Adrenal gland (tissue), 12 donors: ENCODE results near the gene IL17RD. TPM values are rescaled to one million over a fixed set of nuclear protein-coding genes. Genes with fewer than 3 reads are reported as not detected.

Experiments used
- DNase-seq, 7 donors: peaks; one replicate each; pipeline ENCODE4 v3.0.0-alpha.2; 2019 to 2020
- H3K27ac ChIP-seq, 5 donors: fragments of 200-600 bp; sonication (generic) in 4 of 5; 1 replicate in 3 of 5; 2 replicates in 2 of 5; pipeline versions ENCODE4 v1.5.1 to v1.8.0; 2016 to 2020; ENCODE audit warnings: mild to moderate bottlenecking in 1 of 5
- H3K27me3 ChIP-seq: fragments of 200-600 bp; 2 replicates; pipeline ENCODE4 v1.8.0; 2021
- H3K36me3 ChIP-seq, 2 donors: fragments of 200-600 bp; replicated peaks in 1 of 2; 1 replicate in 1 of 2; 2 replicates in 1 of 2; pipeline versions ENCODE4 v1.5.1 to v1.8.0; 2018 to 2022
- H3K4me1 ChIP-seq, 2 donors: fragments of 200-600 bp; replicated peaks in 1 of 2; 1 replicate in 1 of 2; 2 replicates in 1 of 2; pipeline versions ENCODE4 v1.5.1 to v1.8.0; 2018 to 2021
- H3K4me3 ChIP-seq, 4 donors: fragments of 200-600 bp; sonication (generic) in 3 of 4; one replicate each; pipeline ENCODE4 v1.5.1; 2016 to 2018
- H3K9me3 ChIP-seq, 3 donors: fragments of 200-600 bp; sonication (generic) in 1 of 3; replicated peaks in 1 of 3; 1 replicate in 2 of 3; 2 replicates in 1 of 3; pipeline versions ENCODE4 v1.5.1 to v1.8.0; 2016 to 2021
- POLR2A ChIP-seq, 2 donors: fragments of 450-650 bp; IDR thresholded peaks; one replicate each; pipeline ENCODE4 v1.6.1; 2017; ENCODE audit warnings: antibody characterized with exemption in 2 of 2, mild to moderate bottlenecking in 2 of 2, moderate library complexity in 1 of 2
- WGBS, 4 donors: extraction: QIAGEN DNeasy Blood & Tissue Kit in 2 of 4; methylation state at CpG; one replicate each; pipeline versions ENCODE4 v1.1.5 to v1.1.7; 2013 to 2017; 5-methylcytosine and 5-hydroxymethylcytosine counted together
- intact Hi-C, 2 donors: fragments of 100-400 bp; cut with DNase I; formaldehyde crosslinking; loops; one replicate each; pipeline versions ENCODE4 v1.14.1 to v1.15.0; 2022 to 2023
- polyA plus RNA-seq, 3 donors: library from polyadenylated mRNA; stranded (reverse); fragments of 200-250 nt in 2 of 3; fragments of 350-450 nt in 1 of 3; fragmentation: Illumina TruSeq in 1 of 3; extraction: RNeasy Lipid Tissue Mini Kit (QIAGEN cat#74804) in 1 of 3; gene quantifications; one replicate each; pipeline ENCODE4 v1.2.3, GENCODE V29; 2013 to 2014
- total RNA-seq, 9 donors: library from RNA; depleted of rRNA in 4 of 9; stranded (reverse); fragments of >200 nt in 4 of 9; fragments of 120-200 nt in 1 of 9; fragmentation: NEBNext Ultra II Directional in 1 of 9; extraction: Animal tissue kit (Norgen Biotek cat#: 25700) in 1 of 9; gene quantifications; one replicate each; pipeline versions ENCODE4 v1.1.0 to v1.2.4, GENCODE V29; 2013 to 2023
- TF ChIP-seq, protein P1 (sequence below), 6 experiments: fragments of 450-650 bp in 4 of 6; fragments of 200-600 bp in 2 of 6; sonication (generic) in 1 of 6; IDR thresholded peaks; 1 replicate in 5 of 6; 2 replicates in 1 of 6; pipeline versions ENCODE4 v1.5.1 to v1.8.0; 2016 to 2021; ENCODE audit warnings: antibody characterized with exemption in 6 of 6, mild to moderate bottlenecking in 2 of 6, moderate library complexity in 1 of 6
- donor health status: healthy with polysubstance abuse.
- donor health status: Bipolar disorder and iron deficiency.
- donor health status: DM: yes; HTN: yes; CAD: no.
- donor health status: DM: no; HTN: no; CAD: no.
- donor health status: DM: no; HTN: no; CAD: no.
- donor health status: DM: yes; HTN: yes; CAD: no.

Gene IL17RD
- total and polyA plus RNA-seq, 12 donors: 0.44 to 7.1 (median 1.5) TPM

- no peak overlapping the region for H3K27ac ChIP-seq
These were observed 34.0 kb downstream of the IL17RD start for GRCh38 chr3:57131210-57131588.

DNA sequence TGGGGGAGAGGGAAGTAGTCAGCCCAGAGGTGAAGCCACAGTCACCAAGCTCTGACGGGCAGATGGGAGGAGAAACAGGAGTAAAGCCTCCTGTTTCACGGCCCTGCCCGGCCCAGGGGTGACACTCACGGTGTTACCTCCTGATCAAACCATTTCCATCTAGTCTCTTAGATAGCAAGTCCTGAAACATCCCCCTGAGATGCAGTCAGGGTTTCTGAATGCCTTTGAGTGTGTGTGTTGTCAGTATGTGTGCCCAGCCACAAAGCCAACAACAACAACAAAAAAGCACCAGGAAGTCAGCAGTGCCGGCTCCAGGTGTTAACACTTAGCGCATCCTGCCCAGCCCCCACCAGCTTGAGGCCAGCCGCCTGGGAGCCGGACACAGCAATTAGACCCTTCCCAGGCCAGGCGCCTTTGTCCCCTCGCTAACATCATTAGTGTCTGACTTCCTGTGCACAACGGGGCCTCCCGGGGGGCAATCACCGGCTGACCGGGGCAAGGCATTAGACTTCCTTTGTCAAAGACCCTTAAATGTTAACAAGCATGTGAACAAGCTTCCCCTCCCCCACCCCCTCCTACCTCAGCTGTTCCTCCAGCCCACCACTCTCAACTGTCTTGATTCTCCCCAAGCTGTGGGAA is 34.5 kb downstream of the IL17RD start:
- H3K4me3 ChIP-seq: no peak overlapping the region
- no peaks in the 10 kb centered on the region for H3K27me3 ChIP-seq
- no peak for TF ChIP-seq POLR2A (IDR thresholded peaks at IDR 0.05)
- TF ChIP-seq, protein P1, sequence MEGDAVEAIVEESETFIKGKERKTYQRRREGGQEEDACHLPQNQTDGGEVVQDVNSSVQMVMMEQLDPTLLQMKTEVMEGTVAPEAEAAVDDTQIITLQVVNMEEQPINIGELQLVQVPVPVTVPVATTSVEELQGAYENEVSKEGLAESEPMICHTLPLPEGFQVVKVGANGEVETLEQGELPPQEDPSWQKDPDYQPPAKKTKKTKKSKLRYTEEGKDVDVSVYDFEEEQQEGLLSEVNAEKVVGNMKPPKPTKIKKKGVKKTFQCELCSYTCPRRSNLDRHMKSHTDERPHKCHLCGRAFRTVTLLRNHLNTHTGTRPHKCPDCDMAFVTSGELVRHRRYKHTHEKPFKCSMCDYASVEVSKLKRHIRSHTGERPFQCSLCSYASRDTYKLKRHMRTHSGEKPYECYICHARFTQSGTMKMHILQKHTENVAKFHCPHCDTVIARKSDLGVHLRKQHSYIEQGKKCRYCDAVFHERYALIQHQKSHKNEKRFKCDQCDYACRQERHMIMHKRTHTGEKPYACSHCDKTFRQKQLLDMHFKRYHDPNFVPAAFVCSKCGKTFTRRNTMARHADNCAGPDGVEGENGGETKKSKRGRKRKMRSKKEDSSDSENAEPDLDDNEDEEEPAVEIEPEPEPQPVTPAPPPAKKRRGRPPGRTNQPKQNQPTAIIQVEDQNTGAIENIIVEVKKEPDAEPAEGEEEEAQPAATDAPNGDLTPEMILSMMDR (IDR thresholded peaks at IDR 0.05): no peak
- H3K36me3 ChIP-seq: no peaks in the 10 kb centered on the region
- WGBS, 4 donors: 58 to 61% (median 58%) methylated on average over 13 to 14 of the region's 14 CpGs
- intact Hi-C loops: no loop called here
- no peak overlapping the region for H3K27ac ChIP-seq
- DNase-seq: no peak
- no peaks in the 10 kb centered on the region for H3K9me3 ChIP-seq
- H3K4me1 ChIP-seq: no peaks in the 10 kb centered on the region

More at GRCh38 chr3:57131210-57131588, 34.0 kb downstream of the IL17RD start:
- H3K4me3 ChIP-seq: no peak overlapping the region
- no peak for DNase-seq
- H3K4me1 ChIP-seq: no peaks in the 10 kb centered on the region
- no peaks in the 10 kb centered on the region for H3K36me3 ChIP-seq
- WGBS, 4 donors: 69 to 78% (median 73%) methylated on average over 4 of the region's 4 CpGs
- intact Hi-C loops: no loop called here
- H3K9me3 ChIP-seq: no peaks in the 10 kb centered on the region
- H3K27me3 ChIP-seq: no peaks in the 10 kb centered on the region
- TF ChIP-seq POLR2A (IDR thresholded peaks at IDR 0.05): no peak
- TF ChIP-seq, protein P1 (IDR thresholded peaks at IDR 0.05): no peak

GRCh38 chr3:57128826-57129667 is 36.1 kb downstream of the IL17RD start:
- Histone ChIP-seq H3K4me1 (no peaks in the 10 kb centered on the region), H3K36me3 (no peaks in the 10 kb centered on the region), H3K4me3 (no peak overlapping the region), H3K9me3 (no peaks in the 10 kb centered on the region), H3K27ac (no peak overlapping the region), H3K27me3 (no peaks in the 10 kb centered on the region)
- TF ChIP-seq, protein P1 (IDR thresholded peaks at IDR 0.05): no peak
- TF ChIP-seq POLR2A (IDR thresholded peaks at IDR 0.05): no peak
- DNase-seq: no peak
- 79 to 86% (median 84%) methylated on average over 13 to 14 of the region's 14 CpGs for WGBS, 4 donors
- intact Hi-C loops: no loop called here

GRCh38 chr3:57127891-57128518 is 37.1 kb downstream of the IL17RD start:
- Histone ChIP-seq H3K4me1 (no peaks in the 10 kb centered on the region), H3K27ac (no peak overlapping the region), H3K4me3 (no peak overlapping the region), H3K9me3 (no peaks in the 10 kb centered on the region), H3K36me3 (no peaks in the 10 kb centered on the region), H3K27me3 (no peaks in the 10 kb centered on the region)
- TF ChIP-seq, protein P1 (IDR thresholded peaks at IDR 0.05): no peak
- TF ChIP-seq POLR2A (IDR thresholded peaks at IDR 0.05): no peak
- intact Hi-C loops: no loop called here
- WGBS, 4 donors: 64 to 76% (median 72%) methylated on average over 11 of the region's 11 CpGs
- no peak for DNase-seq
